GF-D8 (cell line): ENCODE data around the gene COPS3.

ENCODE experiments used
- DNase-seq: peaks from one replicate; lab custom pipeline; 2025; lab: John Stamatoyannopoulos, UW

COPS3 gene

GRCh38 chr17:17241656-17242055 is 39.4 kb downstream of the COPS3 start:
- DNase-seq, result no peak

- DNase-seq, result no peak
Measured at GRCh38 chr17:17239832-17240231, 41.2 kb downstream of the COPS3 start.

GRCh38 chr17:17237026-17237799 is 43.8 kb downstream of the COPS3 start, which contains the start of gene FLCN:
FLCN (minus strand) TSS chr17:17237168; CDS start chr17:17228137, 9,031 bp downstream.
- peak; percentile 78 for DNase-seq

GRCh38 chr17:17236295-17237025 is 44.6 kb downstream of the COPS3 start:
- DNase-seq, result no peak

- no peak for DNase-seq
Measured at GRCh38 chr17:17235212-17236174, 45.6 kb downstream of the COPS3 start.

GRCh38 chr17:17232303-17232621 is 48.8 kb downstream of the COPS3 start:
- no peak for DNase-seq

GRCh38 chr17:17231621-17232302 is 49.3 kb downstream of the COPS3 start:
- DNase-seq, result no peak

GRCh38 chr17:17229416-17230384 is 51.3 kb downstream of the COPS3 start:
- no peak for DNase-seq

GRCh38 chr17:17228521-17229279 is 52.3 kb downstream of the COPS3 start:
- no peak for DNase-seq

GRCh38 chr17:17227608-17228520 is 53.2 kb downstream of the COPS3 start:
- DNase-seq, result no peak

- DNase-seq, result no peak
Measured at GRCh38 chr17:17226451-17227265, 54.4 kb downstream of the COPS3 start.

- no peak for DNase-seq
Measured at GRCh38 chr17:17225901-17226300, 55.1 kb downstream of the COPS3 start.

- DNase-seq, result no peak
Measured at GRCh38 chr17:17224137-17224536, 56.9 kb downstream of the COPS3 start.

GRCh38 chr17:17223736-17224135 is 57.3 kb downstream of the COPS3 start:
- no peak for DNase-seq

- DNase-seq, result no peak
Measured at GRCh38 chr17:17221329-17221728, 59.7 kb downstream of the COPS3 start.

GRCh38 chr17:17220529-17220928 is 60.5 kb downstream of the COPS3 start:
- no peak for DNase-seq

- no peak for DNase-seq
Measured at GRCh38 chr17:17217995-17218394, 63.1 kb downstream of the COPS3 start.

GRCh38 chr17:17216776-17217175 is 64.3 kb downstream of the COPS3 start:
- DNase-seq, result no peak
